ENCODE measurements around the gene RHBDL1. TPM values are rescaled to one million over a fixed set of nuclear protein-coding genes. Genes with fewer than 3 reads are reported as not detected.
"Not testable (repeated sequence)": the region's sequence is repeated elsewhere in the genome, so short reads cannot be mapped to it uniquely, and the experiment has no call there.

RHBDL1 gene
- total RNA-seq, 1 donor from 2014 or later, result 1.7 TPM

GRCh38 chr16:689175-689897 lies 13.9 kb downstream of the RHBDL1 start:
- H3K4me1 ChIP-seq, result peaks cover 54% of the 10 kb centered on the region
- no peak for DNase-seq (ENCODE audit: extremely low spot score in 2 of 2)
- H3K36me3 ChIP-seq, result peaks cover 0 to 12% of the 10 kb centered on the region in 2 donors
- TF ChIP-seq POLR2AphosphoS5 (IDR thresholded peaks at IDR 0.05; ENCODE audit: insufficient read depth in 1 of 2, low read depth in 1 of 2) (no peak), CTCF (IDR thresholded peaks at IDR 0.05) (no peak), POLR2A (IDR thresholded peaks at IDR 0.05) (no peak)
- intact Hi-C loops (cut with DNase I), result no loop called here
- H3K9me3 ChIP-seq, result no peaks in the 10 kb centered on the region
- peak overlapping the region; percentile 63 to 94 for H3K4me3 ChIP-seq
- peaks cover 9% of the 10 kb centered on the region for H3K27me3 ChIP-seq
- H3K27ac ChIP-seq, result peak overlapping the region; percentile 69

GRCh38 chr16:691242-691641 lies 15.8 kb downstream of the RHBDL1 start:
- DNase-seq (ENCODE audit: extremely low spot score in 2 of 2); H3K4me3 ChIP-seq; H3K36me3 ChIP-seq; intact Hi-C loops (cut with DNase I); H3K27ac ChIP-seq; H3K9me3 ChIP-seq; H3K27me3 ChIP-seq: not testable (repeated sequence)
- H3K4me1 ChIP-seq, result peaks cover 57% of the 10 kb centered on the region

DNA sequence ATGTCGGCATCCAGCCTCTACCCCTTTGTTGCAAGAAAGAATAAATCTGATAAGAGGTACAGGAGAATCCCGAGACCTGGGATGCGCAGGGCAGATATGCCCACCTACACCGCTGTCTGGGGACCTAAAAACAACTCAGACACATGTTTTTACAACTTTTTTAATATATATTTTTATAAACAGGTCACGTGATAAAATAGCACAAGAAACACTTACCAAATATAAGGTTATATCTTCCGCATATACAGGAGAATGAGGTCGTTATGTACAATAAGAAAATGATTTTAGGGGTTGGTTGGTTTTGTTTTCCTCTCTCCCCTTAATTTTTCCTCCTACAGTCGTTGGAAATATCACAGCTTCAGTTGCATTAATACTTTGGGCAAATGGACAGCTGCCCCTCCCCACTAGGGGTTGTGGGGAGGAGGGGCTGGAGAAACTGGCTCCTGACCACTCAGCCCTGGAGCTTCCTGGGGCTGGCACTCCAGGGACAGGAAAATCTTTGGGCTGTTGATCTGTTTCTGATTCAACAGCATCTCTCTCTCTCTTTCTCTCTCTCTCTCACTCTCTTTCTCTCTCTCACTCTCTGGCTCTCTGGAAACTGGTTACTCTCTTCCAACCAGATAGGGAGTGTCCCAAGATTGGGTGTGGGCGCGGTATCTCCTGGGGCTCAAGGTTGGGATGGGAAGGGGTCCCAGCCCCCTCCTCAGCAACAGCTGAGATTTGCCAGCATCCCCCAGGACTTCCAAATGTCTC lies 17.1 kb downstream of the RHBDL1 start:
- TF ChIP-seq POLR2AphosphoS5 (IDR thresholded peaks at IDR 0.05; ENCODE audit: insufficient read depth in 1 of 2, low read depth in 1 of 2) (no peak), CTCF (IDR thresholded peaks at IDR 0.05) (no peak), POLR2A (IDR thresholded peaks at IDR 0.05) (no peak)
- Histone ChIP-seq H3K4me3 (no peak overlapping the region), H3K27me3 (peaks cover 9% of the 10 kb centered on the region), H3K27ac (no peak overlapping the region), H3K9me3 (no peaks in the 10 kb centered on the region), H3K4me1 (peaks cover 59% of the 10 kb centered on the region), H3K36me3 (no peaks in the 10 kb centered on the region)
- no peak for DNase-seq (ENCODE audit: extremely low spot score in 2 of 2)
- intact Hi-C loops (cut with DNase I), result no loop called here

DNA sequence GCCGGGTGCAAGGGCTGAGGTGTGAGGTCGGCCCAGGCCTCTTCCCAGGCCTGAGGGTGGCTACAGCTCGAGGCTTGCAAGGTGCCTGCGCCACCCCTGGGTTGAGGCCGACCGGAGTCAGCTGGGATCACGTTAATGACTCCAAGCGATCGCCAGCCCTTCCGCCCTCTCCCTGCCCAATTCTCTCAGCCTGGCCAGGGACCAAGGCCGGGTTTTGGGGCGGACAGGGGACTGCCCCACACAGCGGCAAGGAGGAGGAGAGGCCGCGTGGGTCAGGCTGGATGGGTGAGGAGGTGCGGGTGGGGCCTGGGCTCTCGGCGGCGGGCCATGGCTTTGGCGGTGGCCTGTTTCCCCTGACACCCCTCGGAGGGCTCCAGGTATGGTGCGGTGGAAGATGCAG lies 17.9 kb downstream of the RHBDL1 start:
- H3K36me3 ChIP-seq, result no peaks in the 10 kb centered on the region
- peaks cover 59% of the 10 kb centered on the region for H3K4me1 ChIP-seq
- intact Hi-C loops (cut with DNase I), result no loop called here
- H3K27me3 ChIP-seq, result peaks cover 9% of the 10 kb centered on the region
- no peaks in the 10 kb centered on the region for H3K9me3 ChIP-seq
- no peak for DNase-seq (ENCODE audit: extremely low spot score in 2 of 2)
- no peak for TF ChIP-seq POLR2AphosphoS5 (IDR thresholded peaks at IDR 0.05; ENCODE audit: insufficient read depth in 1 of 2, low read depth in 1 of 2)
- no peak for TF ChIP-seq CTCF (IDR thresholded peaks at IDR 0.05)
- no peak for TF ChIP-seq POLR2A (IDR thresholded peaks at IDR 0.05)
- no peak overlapping the region for H3K27ac ChIP-seq
- H3K4me3 ChIP-seq, result no peak overlapping the region

GRCh38 chr16:693766-694165 lies 18.3 kb downstream of the RHBDL1 start:
- DNase-seq (ENCODE audit: extremely low spot score in 2 of 2), result no peak
- Histone ChIP-seq H3K4me1 (peaks cover 56% of the 10 kb centered on the region), H3K27ac (no peak overlapping the region), H3K27me3 (peaks cover 9% of the 10 kb centered on the region), H3K9me3 (no peaks in the 10 kb centered on the region), H3K4me3 (peak overlapping the region; percentile 7 to 38), H3K36me3 (no peaks in the 10 kb centered on the region)
- no peak for TF ChIP-seq POLR2AphosphoS5 (IDR thresholded peaks at IDR 0.05; ENCODE audit: insufficient read depth in 1 of 2, low read depth in 1 of 2)
- no peak for TF ChIP-seq CTCF (IDR thresholded peaks at IDR 0.05)
- TF ChIP-seq POLR2A (IDR thresholded peaks at IDR 0.05), result no peak
- intact Hi-C loops (cut with DNase I), result no loop called here

Data from vagina (tissue), 2 donors.